Measurements from ENCODE around the gene RPTOR. TPM values are rescaled to one million over a fixed set of nuclear protein-coding genes. Genes with fewer than 3 reads are reported as not detected.

The RPTOR gene
- total and polyA plus RNA-seq, 10 of the 15 experiments (the other 5 are each of a cell fraction or from before 2014, with no cell fraction given) = 0.18 to 32.1 (median 7.8) TPM

DNA sequence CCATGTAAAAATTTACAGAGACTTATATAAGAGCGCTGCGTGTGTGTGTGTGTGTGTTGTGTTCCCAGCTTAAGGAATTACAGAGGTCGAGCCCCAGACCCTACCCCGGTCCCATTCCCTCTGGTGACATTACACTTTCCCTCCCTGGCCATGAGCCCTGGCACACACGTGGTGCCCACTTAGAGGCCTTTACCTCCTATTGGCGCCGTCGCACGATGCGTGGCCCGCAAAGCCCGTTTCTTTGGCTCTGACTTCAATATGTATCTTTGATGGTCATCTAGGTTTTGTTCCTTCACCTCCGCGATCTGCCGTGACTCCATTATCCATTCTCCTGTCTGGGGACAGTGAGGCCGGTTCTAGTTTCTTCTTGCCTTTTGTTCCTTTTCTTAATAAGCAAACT is 350.1 kb downstream of the RPTOR start:
- intact Hi-C loops (cut with micrococcal nuclease; ENCODE audit: unreplicated experiment) = loop anchor here (5.0 kb wide), 1 partner anchor 157 kb away; no protein-coding TSS in a partner anchor
- H3K9ac ChIP-seq (ENCODE audit: control insufficient read depth, insufficient read depth, low read length) = no peak overlapping the region
- ATAC-seq (no peak), DNase-seq (ENCODE audit: low read depth, low spot score) (no peak), FAIRE-seq (no peak)
- H3K27me3 ChIP-seq (replicated peaks in 1 of 2; ENCODE audit: control insufficient read depth in 2 of 2, insufficient read depth in 2 of 2, low read length in 1 of 2) = no peaks in the 10 kb centered on the region
- peaks cover 13 to 22% of the 10 kb centered on the region in 2 experiments for H3K36me3 ChIP-seq (ENCODE audit: control insufficient read depth in 2 of 2, insufficient read depth in 2 of 2, low read length in 1 of 2)
- no TSS peak for BruUV-seq (replicated peaks)
- H3K4me3 ChIP-seq = no peak overlapping the region
- H2AFZ ChIP-seq (ENCODE audit: control insufficient read depth, low read depth, low read length) = no peak overlapping the region
- H3K9me3 ChIP-seq (replicated peaks; ENCODE audit: control insufficient read depth, insufficient read depth, low read length) = no peaks in the 10 kb centered on the region
- in situ Hi-C loops (cut with MboI) = no loop called here
- H3K4me1 ChIP-seq (ENCODE audit: control insufficient read depth, insufficient read depth, low read length) = peaks cover 30% of the 10 kb centered on the region
- H4K20me1 ChIP-seq (ENCODE audit: control insufficient read depth, insufficient read depth) = no peaks in the 10 kb centered on the region
- H3K4me2 ChIP-seq (ENCODE audit: control insufficient read depth, insufficient read depth) = no peak overlapping the region
- ChIA-PET CTCF (no interaction called here), RAD21 (ENCODE audit: unreplicated experiment) (no interaction called here), POLR2A (no interaction called here), SMC1A (ENCODE audit: uncharacterized antibody, unreplicated experiment) (interaction anchor here (1.6 kb wide), 1 partner anchor 15 kb away, joined by 5 read pairs; no protein-coding TSS in a partner anchor)
- WGBS (ENCODE audit: insufficient coverage, insufficient replicate concordance, low lambda C conversion rate, missing lambda C conversion rate) = 98% methylated on average over 16 of the region's 16 CpGs
- no peak overlapping the region for H3K27ac ChIP-seq (ENCODE audit: control insufficient read depth, insufficient read depth)
- H3K79me2 ChIP-seq (ENCODE audit: control insufficient read depth, insufficient read depth, low read length) = no peaks in the 10 kb centered on the region
- no peak for TF ChIP-seq SMAD5 (IDR thresholded peaks at IDR 0.05; ENCODE audit: low read depth)
- TF ChIP-seq, protein P1, sequence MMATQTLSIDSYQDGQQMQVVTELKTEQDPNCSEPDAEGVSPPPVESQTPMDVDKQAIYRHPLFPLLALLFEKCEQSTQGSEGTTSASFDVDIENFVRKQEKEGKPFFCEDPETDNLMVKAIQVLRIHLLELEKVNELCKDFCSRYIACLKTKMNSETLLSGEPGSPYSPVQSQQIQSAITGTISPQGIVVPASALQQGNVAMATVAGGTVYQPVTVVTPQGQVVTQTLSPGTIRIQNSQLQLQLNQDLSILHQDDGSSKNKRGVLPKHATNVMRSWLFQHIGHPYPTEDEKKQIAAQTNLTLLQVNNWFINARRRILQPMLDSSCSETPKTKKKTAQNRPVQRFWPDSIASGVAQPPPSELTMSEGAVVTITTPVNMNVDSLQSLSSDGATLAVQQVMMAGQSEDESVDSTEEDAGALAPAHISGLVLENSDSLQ (IDR thresholded peaks at IDR 0.05) = no peak
- TF ChIP-seq, protein P2, sequence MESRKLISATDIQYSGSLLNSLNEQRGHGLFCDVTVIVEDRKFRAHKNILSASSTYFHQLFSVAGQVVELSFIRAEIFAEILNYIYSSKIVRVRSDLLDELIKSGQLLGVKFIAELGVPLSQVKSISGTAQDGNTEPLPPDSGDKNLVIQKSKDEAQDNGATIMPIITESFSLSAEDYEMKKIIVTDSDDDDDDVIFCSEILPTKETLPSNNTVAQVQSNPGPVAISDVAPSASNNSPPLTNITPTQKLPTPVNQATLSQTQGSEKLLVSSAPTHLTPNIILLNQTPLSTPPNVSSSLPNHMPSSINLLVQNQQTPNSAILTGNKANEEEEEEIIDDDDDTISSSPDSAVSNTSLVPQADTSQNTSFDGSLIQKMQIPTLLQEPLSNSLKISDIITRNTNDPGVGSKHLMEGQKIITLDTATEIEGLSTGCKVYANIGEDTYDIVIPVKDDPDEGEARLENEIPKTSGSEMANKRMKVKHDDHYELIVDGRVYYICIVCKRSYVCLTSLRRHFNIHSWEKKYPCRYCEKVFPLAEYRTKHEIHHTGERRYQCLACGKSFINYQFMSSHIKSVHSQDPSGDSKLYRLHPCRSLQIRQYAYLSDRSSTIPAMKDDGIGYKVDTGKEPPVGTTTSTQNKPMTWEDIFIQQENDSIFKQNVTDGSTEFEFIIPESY (IDR thresholded peaks at IDR 0.05) = no peak
- no peak for TF ChIP-seq MYC (IDR thresholded peaks at IDR 0.05; ENCODE audit: insufficient read depth, insufficient read length, insufficient replicate concordance, low read length, severe bottlenecking)
- TF ChIP-seq, protein P3, sequence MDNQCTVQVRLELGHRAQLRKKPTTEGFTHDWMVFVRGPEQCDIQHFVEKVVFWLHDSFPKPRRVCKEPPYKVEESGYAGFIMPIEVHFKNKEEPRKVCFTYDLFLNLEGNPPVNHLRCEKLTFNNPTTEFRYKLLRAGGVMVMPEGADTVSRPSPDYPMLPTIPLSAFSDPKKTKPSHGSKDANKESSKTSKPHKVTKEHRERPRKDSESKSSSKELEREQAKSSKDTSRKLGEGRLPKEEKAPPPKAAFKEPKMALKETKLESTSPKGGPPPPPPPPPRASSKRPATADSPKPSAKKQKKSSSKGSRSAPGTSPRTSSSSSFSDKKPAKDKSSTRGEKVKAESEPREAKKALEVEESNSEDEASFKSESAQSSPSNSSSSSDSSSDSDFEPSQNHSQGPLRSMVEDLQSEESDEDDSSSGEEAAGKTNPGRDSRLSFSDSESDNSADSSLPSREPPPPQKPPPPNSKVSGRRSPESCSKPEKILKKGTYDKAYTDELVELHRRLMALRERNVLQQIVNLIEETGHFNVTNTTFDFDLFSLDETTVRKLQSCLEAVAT (IDR thresholded peaks at IDR 0.05) = no peak
- TF ChIP-seq EGR1 (IDR thresholded peaks at IDR 0.05; ENCODE audit: borderline replicate concordance in 1 of 2, low read depth in 2 of 2, low read length in 2 of 2) = no peak
- no peak for TF ChIP-seq CREM (IDR thresholded peaks at IDR 0.05; ENCODE audit: low read depth)
- TF ChIP-seq ZNF24 (IDR thresholded peaks at IDR 0.05) = no peak
- TF ChIP-seq, protein P4, sequence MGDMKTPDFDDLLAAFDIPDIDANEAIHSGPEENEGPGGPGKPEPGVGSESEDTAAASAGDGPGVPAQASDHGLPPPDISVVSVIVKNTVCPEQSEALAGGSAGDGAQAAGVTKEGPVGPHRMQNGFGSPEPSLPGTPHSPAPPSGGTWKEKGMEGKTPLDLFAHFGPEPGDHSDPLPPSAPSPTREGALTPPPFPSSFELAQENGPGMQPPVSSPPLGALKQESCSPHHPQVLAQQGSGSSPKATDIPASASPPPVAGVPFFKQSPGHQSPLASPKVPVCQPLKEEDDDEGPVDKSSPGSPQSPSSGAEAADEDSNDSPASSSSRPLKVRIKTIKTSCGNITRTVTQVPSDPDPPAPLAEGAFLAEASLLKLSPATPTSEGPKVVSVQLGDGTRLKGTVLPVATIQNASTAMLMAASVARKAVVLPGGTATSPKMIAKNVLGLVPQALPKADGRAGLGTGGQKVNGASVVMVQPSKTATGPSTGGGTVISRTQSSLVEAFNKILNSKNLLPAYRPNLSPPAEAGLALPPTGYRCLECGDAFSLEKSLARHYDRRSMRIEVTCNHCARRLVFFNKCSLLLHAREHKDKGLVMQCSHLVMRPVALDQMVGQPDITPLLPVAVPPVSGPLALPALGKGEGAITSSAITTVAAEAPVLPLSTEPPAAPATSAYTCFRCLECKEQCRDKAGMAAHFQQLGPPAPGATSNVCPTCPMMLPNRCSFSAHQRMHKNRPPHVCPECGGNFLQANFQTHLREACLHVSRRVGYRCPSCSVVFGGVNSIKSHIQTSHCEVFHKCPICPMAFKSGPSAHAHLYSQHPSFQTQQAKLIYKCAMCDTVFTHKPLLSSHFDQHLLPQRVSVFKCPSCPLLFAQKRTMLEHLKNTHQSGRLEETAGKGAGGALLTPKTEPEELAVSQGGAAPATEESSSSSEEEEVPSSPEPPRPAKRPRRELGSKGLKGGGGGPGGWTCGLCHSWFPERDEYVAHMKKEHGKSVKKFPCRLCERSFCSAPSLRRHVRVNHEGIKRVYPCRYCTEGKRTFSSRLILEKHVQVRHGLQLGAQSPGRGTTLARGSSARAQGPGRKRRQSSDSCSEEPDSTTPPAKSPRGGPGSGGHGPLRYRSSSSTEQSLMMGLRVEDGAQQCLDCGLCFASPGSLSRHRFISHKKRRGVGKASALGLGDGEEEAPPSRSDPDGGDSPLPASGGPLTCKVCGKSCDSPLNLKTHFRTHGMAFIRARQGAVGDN (IDR thresholded peaks at IDR 0.05) = no peak
- no peak for TF ChIP-seq CHD1 (IDR thresholded peaks at IDR 0.05; ENCODE audit: low read depth, low read length)
- TF ChIP-seq, protein P5, sequence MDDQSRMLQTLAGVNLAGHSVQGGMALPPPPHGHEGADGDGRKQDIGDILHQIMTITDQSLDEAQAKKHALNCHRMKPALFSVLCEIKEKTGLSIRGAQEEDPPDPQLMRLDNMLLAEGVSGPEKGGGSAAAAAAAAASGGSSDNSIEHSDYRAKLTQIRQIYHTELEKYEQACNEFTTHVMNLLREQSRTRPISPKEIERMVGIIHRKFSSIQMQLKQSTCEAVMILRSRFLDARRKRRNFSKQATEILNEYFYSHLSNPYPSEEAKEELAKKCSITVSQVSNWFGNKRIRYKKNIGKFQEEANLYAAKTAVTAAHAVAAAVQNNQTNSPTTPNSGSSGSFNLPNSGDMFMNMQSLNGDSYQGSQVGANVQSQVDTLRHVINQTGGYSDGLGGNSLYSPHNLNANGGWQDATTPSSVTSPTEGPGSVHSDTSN (IDR thresholded peaks at IDR 0.05; ENCODE audit: insufficient replicate concordance, low read depth, low read length) = no peak
- no peak for TF ChIP-seq FOXM1 (IDR thresholded peaks at IDR 0.05; ENCODE audit: low read depth, low read length)
